Measurements from ENCODE around the gene UNC79. TPM values are rescaled to one million over a fixed set of nuclear protein-coding genes. Genes with fewer than 3 reads are reported as not detected.

The UNC79 gene
- total and polyA plus RNA-seq, 3 experiments from 2014 or later: 0.07 TPM; not detected in 2

DNA sequence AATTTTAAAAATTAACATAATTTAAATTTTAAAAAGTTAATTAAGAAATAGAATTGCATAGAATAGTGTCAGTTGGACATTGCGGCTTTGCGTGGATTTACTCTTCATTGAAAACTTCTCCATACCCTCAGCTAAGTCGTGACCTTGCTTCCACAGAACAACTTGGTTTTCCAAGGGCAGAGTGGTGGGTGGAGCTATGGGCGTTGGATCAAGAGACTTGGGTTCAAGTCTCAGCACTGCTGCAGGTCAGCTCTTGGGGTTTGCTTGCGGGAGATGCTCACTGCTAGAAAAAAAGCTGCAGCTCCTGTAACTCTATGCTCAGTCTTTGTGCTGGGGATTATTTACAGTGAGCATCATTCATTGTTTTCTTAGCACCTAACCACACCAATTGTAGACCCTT, 223.9 kb downstream of the UNC79 start:
- Mint-ChIP-seq H3K9me3 (peaks cover 0 to 2% (median 0%) of the 10 kb centered on the region in 5 donors), H3K36me3 (no peaks in the 10 kb centered on the region), H3K4me3 (no peak overlapping the region), H3K4me1 (no peaks in the 10 kb centered on the region), H3K27ac (no peak overlapping the region), H3K27me3 (peaks cover 8 to 49% of the 10 kb centered on the region in 2 donors)
- Histone ChIP-seq H3K9me3 (ENCODE audit: low read length) (no peaks in the 10 kb centered on the region), H3K4me3 (ENCODE audit: low read length) (no peak overlapping the region), H3K4me1 (ENCODE audit: insufficient read depth, low read length) (no peaks in the 10 kb centered on the region), H3K27me3 (ENCODE audit: insufficient read depth, low read length, poor library complexity, severe bottlenecking) (no peaks in the 10 kb centered on the region), H3K27ac (ENCODE audit: low read depth, low read length) (no peak overlapping the region), H3K36me3 (ENCODE audit: insufficient read depth, low read length) (no peaks in the 10 kb centered on the region)
- POLR2A ChIA-PET: no interaction called here
- no peak for DNase-seq
- CTCF ChIA-PET: interaction anchor here (0.7 kb wide), 1 partner anchor 833 kb away, joined by 3 read pairs; no protein-coding TSS in a partner anchor

DNA sequence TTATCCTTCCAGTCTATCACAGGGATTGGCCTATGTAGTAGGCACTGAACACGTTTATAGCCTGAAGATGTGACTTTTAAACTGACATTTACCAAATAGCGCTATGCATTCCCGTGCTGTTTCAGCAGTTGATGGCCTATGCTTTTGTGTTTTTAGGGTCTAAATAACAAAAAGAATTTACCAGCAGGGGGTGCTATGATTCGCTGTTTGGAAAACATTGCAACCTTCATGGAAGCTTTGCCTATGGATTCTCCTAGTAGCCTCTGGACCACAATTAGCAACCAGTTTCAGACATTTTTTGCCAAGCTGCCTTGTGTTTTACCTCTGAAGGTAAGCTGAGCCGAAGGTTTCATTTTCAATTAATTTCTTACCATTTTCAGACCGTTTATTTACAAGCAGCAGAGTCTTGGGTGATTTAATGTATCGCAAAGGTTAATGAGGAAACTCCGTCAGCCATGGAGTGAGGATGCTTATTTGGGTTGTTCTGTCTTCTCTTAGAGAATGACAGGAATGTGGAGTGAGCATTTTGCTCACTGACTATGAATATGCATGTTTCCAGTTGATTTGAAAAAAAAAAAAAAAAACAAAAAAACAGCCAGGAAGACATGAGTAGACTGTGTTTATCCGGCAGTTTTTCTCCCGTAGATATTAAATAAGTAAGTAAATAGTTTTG, 224.5 kb downstream of the UNC79 start:
- H3K27ac ChIP-seq (ENCODE audit: low read depth, low read length): no peak overlapping the region
- Mint-ChIP-seq H3K27me3 (peaks cover 8 to 53% of the 10 kb centered on the region in 2 donors), H3K9me3 (peaks cover 0 to 2% (median 0%) of the 10 kb centered on the region in 5 donors), H3K36me3 (no peaks in the 10 kb centered on the region), H3K4me1 (no peaks in the 10 kb centered on the region), H3K27ac (no peak overlapping the region), H3K4me3 (no peak overlapping the region)
- H3K27me3 ChIP-seq (ENCODE audit: insufficient read depth, low read length, poor library complexity, severe bottlenecking): no peaks in the 10 kb centered on the region
- H3K36me3 ChIP-seq (ENCODE audit: insufficient read depth, low read length): no peaks in the 10 kb centered on the region
- POLR2A ChIA-PET: no interaction called here
- CTCF ChIA-PET: no interaction called here
- no peaks in the 10 kb centered on the region for H3K9me3 ChIP-seq (ENCODE audit: low read length)
- H3K4me3 ChIP-seq (ENCODE audit: low read length): no peak overlapping the region
- DNase-seq: no peak
- H3K4me1 ChIP-seq (ENCODE audit: insufficient read depth, low read length): no peaks in the 10 kb centered on the region

DNA sequence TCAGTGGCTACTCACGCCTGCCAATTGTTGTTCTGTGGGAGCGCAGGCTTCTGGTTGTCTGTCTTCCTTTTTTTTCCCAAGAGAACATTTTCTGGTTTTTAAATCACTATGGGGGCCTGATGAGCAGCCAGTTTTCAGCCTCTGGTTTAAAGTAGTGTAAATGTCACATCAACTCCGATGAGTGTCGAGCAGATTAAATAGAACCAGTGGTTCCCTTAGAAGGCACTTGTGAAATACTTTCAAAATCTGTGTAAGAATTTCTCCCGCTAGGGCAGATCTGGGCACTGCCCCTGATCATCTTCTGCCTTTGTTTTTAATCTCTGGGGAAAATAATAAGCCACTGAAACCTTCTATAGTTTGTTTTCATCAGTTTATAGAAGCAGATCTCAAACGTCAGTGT, 227.1 kb downstream of the UNC79 start:
- H3K4me1 Mint-ChIP-seq: no peaks in the 10 kb centered on the region
- no peaks in the 10 kb centered on the region for H3K9me3 ChIP-seq (ENCODE audit: low read length)
- no peak overlapping the region for H3K4me3 ChIP-seq (ENCODE audit: low read length)
- no peak overlapping the region for H3K4me3 Mint-ChIP-seq
- DNase-seq: no peak
- no peaks in the 10 kb centered on the region for H3K4me1 ChIP-seq (ENCODE audit: insufficient read depth, low read length)
- no peaks in the 10 kb centered on the region for H3K27me3 ChIP-seq (ENCODE audit: insufficient read depth, low read length, poor library complexity, severe bottlenecking)
- POLR2A ChIA-PET: no interaction called here
- H3K27me3 Mint-ChIP-seq: peaks cover 8 to 50% of the 10 kb centered on the region in 2 donors
- H3K9me3 Mint-ChIP-seq: peaks cover 0 to 2% (median 0%) of the 10 kb centered on the region in 5 donors
- no peak overlapping the region for H3K27ac ChIP-seq (ENCODE audit: low read depth, low read length)
- no peak overlapping the region for H3K27ac Mint-ChIP-seq
- H3K36me3 Mint-ChIP-seq: no peaks in the 10 kb centered on the region
- CTCF ChIA-PET: no interaction called here
- no peaks in the 10 kb centered on the region for H3K36me3 ChIP-seq (ENCODE audit: insufficient read depth, low read length)

DNA sequence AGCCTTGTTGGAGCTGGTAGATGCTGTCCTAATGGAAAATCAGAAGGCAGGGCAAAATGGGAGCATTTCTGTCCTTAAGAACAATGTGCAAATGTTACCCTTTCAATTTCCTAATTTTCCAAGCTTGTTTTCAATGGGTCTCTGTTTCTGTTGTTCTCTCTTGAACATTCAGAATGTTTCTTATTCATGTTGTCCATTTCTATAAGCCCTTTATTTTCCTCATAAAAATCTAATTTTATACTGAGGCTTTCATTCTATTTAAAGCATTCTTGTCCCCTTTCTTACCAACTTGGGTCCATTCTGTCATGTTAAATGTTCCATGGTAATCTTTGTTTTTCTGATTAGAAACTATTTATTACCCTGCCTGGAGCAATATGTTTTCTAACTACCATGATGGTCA, 232.6 kb downstream of the UNC79 start:
- DNase-seq: no peak
- Mint-ChIP-seq H3K27me3 (peaks cover 3 to 36% of the 10 kb centered on the region in 2 donors), H3K27ac (no peak overlapping the region), H3K36me3 (no peaks in the 10 kb centered on the region), H3K9me3 (peaks cover 17 to 35% (median 29%) of the 10 kb centered on the region in 5 donors), H3K4me3 (no peak overlapping the region), H3K4me1 (no peaks in the 10 kb centered on the region)
- Histone ChIP-seq H3K27ac (ENCODE audit: low read depth, low read length) (no peak overlapping the region), H3K36me3 (ENCODE audit: insufficient read depth, low read length) (no peaks in the 10 kb centered on the region), H3K4me3 (ENCODE audit: low read length) (no peak overlapping the region), H3K4me1 (ENCODE audit: insufficient read depth, low read length) (no peaks in the 10 kb centered on the region), H3K27me3 (ENCODE audit: insufficient read depth, low read length, poor library complexity, severe bottlenecking) (no peaks in the 10 kb centered on the region), H3K9me3 (ENCODE audit: low read length) (peaks cover 4% of the 10 kb centered on the region)
- CTCF ChIA-PET: no interaction called here
- POLR2A ChIA-PET: no interaction called here

DNA sequence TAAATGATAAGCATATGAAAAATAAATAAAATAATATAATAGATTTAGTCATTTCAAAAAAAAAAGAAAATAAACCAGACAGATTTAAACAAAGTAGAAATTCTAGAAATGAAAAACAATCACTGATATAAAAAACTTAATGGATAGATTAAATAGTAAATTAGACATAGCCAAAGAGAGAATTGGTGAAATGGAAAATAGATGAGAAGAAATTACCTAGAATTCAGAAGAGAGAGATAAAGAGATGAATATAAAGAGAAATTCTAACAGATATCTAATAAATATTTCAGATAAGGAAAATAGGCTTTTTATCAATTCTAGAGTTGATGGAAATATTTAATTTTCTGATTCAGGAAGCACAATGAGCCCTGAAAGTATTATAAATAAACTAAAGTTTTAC, 234.4 kb downstream of the UNC79 start:
- POLR2A ChIA-PET: no interaction called here
- Histone ChIP-seq H3K27ac (ENCODE audit: low read depth, low read length) (no peak overlapping the region), H3K36me3 (ENCODE audit: insufficient read depth, low read length) (no peaks in the 10 kb centered on the region), H3K27me3 (ENCODE audit: insufficient read depth, low read length, poor library complexity, severe bottlenecking) (no peaks in the 10 kb centered on the region), H3K9me3 (ENCODE audit: low read length) (peaks cover 4% of the 10 kb centered on the region), H3K4me3 (ENCODE audit: low read length) (no peak overlapping the region), H3K4me1 (ENCODE audit: insufficient read depth, low read length) (no peaks in the 10 kb centered on the region)
- DNase-seq: no peak
- CTCF ChIA-PET: no interaction called here
- no peaks in the 10 kb centered on the region for H3K36me3 Mint-ChIP-seq
- H3K4me1 Mint-ChIP-seq: no peaks in the 10 kb centered on the region
- H3K9me3 Mint-ChIP-seq: peaks cover 17 to 35% (median 29%) of the 10 kb centered on the region in 5 donors
- H3K4me3 Mint-ChIP-seq: no peak overlapping the region
- H3K27me3 Mint-ChIP-seq: peaks cover 3 to 26% of the 10 kb centered on the region in 2 donors
- H3K27ac Mint-ChIP-seq: no peak overlapping the region

DNA sequence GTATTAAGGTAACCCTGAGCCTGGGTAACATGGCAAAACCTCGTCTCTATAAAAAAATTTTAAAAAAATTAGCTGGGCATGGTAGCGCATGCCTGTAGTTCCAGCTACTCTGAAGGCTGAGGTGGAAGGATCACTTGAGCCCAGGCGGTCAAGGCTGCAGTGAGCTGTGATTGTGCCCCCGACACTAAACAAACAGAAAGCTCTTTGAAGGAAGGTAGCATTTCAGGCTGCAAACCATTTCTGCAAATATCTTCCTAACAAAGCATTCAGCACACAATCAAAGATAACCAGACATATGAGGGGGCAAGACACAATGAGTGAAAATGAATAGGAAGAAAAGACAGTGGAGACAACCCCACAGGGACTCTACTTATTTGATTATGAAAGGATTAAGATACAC, 238.9 kb downstream of the UNC79 start:
- Mint-ChIP-seq H3K4me3 (no peak overlapping the region), H3K27ac (no peak overlapping the region), H3K27me3 (peaks cover 7 to 35% of the 10 kb centered on the region in 2 donors), H3K4me1 (no peaks in the 10 kb centered on the region), H3K36me3 (no peaks in the 10 kb centered on the region), H3K9me3 (peaks cover 9 to 24% (median 15%) of the 10 kb centered on the region in 5 donors)
- Histone ChIP-seq H3K27me3 (ENCODE audit: insufficient read depth, low read length, poor library complexity, severe bottlenecking) (no peaks in the 10 kb centered on the region), H3K4me1 (ENCODE audit: insufficient read depth, low read length) (no peaks in the 10 kb centered on the region), H3K27ac (ENCODE audit: low read depth, low read length) (no peak overlapping the region), H3K4me3 (ENCODE audit: low read length) (no peak overlapping the region), H3K9me3 (ENCODE audit: low read length) (peaks cover 1% of the 10 kb centered on the region), H3K36me3 (ENCODE audit: insufficient read depth, low read length) (no peaks in the 10 kb centered on the region)
- ChIA-PET POLR2A (no interaction called here), CTCF (no interaction called here)
- DNase-seq: no peak

DNA sequence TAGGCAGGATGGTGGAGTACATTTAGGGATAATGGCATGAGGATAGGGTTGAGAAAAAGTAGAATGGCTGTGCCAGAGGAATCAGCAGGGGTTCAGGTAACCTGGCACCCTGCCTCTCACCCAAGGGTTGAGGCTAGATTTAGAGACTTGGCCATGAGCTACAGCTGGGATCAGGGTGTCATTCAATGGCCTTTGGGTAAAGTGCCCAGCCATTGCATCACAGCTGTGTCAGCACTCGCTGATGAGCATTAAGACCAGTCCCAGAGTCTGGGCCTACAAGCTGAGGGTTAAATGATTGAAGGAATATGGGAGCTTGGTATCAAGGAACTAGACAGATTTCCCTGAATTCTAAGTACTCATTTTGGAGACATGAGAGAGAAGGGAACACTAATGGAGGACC, 243.6 kb downstream of the UNC79 start:
- H3K4me3 ChIP-seq (ENCODE audit: low read length): no peak overlapping the region
- H3K4me3 Mint-ChIP-seq: no peak overlapping the region
- H3K27ac ChIP-seq (ENCODE audit: low read depth, low read length): no peak overlapping the region
- DNase-seq: no peak
- H3K36me3 Mint-ChIP-seq: no peaks in the 10 kb centered on the region
- no peaks in the 10 kb centered on the region for H3K4me1 ChIP-seq (ENCODE audit: insufficient read depth, low read length)
- H3K9me3 Mint-ChIP-seq: no peaks in the 10 kb centered on the region
- POLR2A ChIA-PET: no interaction called here
- peaks cover 7 to 14% of the 10 kb centered on the region in 2 donors for H3K27me3 Mint-ChIP-seq
- CTCF ChIA-PET: no interaction called here
- H3K27me3 ChIP-seq (ENCODE audit: insufficient read depth, low read length, poor library complexity, severe bottlenecking): no peaks in the 10 kb centered on the region
- no peaks in the 10 kb centered on the region for H3K9me3 ChIP-seq (ENCODE audit: low read length)
- H3K36me3 ChIP-seq (ENCODE audit: insufficient read depth, low read length): no peaks in the 10 kb centered on the region
- H3K27ac Mint-ChIP-seq: no peak overlapping the region
- no peaks in the 10 kb centered on the region for H3K4me1 Mint-ChIP-seq

DNA sequence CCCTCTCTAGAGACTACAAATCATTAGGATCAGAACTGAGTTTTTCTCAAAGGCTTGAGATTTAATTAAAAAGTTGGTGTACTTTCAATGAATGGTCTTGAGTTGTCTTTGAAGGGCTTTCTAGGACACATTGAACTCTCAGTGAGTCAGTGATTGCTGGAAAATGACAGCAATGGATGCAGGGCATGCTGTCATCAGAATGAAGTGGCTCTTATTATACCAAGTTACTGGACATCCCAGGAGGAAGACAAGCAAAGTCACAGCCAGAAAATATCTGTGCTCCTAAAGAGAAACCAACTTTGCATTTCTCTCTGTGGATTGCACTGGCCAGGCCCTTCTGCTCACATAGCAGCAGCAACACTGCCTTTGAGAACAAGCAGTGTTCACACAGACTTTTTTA, 244.9 kb downstream of the UNC79 start:
- ChIA-PET POLR2A (no interaction called here), CTCF (no interaction called here)
- no peaks in the 10 kb centered on the region for H3K9me3 ChIP-seq (ENCODE audit: low read length)
- no peaks in the 10 kb centered on the region for H3K9me3 Mint-ChIP-seq
- H3K4me1 ChIP-seq (ENCODE audit: insufficient read depth, low read length): no peaks in the 10 kb centered on the region
- no peaks in the 10 kb centered on the region for H3K36me3 ChIP-seq (ENCODE audit: insufficient read depth, low read length)
- peaks cover 7 to 23% of the 10 kb centered on the region in 2 donors for H3K27me3 Mint-ChIP-seq
- H3K4me3 ChIP-seq (ENCODE audit: low read length): no peak overlapping the region
- H3K4me3 Mint-ChIP-seq: no peak overlapping the region
- H3K4me1 Mint-ChIP-seq: no peaks in the 10 kb centered on the region
- H3K36me3 Mint-ChIP-seq: no peaks in the 10 kb centered on the region
- H3K27me3 ChIP-seq (ENCODE audit: insufficient read depth, low read length, poor library complexity, severe bottlenecking): no peaks in the 10 kb centered on the region
- DNase-seq: no peak
- H3K27ac Mint-ChIP-seq: no peak overlapping the region
- no peak overlapping the region for H3K27ac ChIP-seq (ENCODE audit: low read depth, low read length)

All from CD8-positive, alpha-beta memory T cell (primary cell).